K562 (cell line): ENCODE results near the gene MXI1. TPM values are rescaled to one million over a fixed set of nuclear protein-coding genes. Genes with fewer than 3 reads are reported as not detected.

Source experiments
- ATAC-seq: fragments of 200-7000 bp; cut with Tn5 transposase; 3 replicates; pipeline ENCODE4 v1.9.1; 2020; ENCODE audit warnings: moderate library complexity
- BruUV-seq: library from RNA; stranded (reverse); fragments of 400-500 nt; replicated peaks from 2 replicates; lab custom pipeline; 2021; lab: Mats Ljungman, UMichigan
- CTCF ChIA-PET: fragments of 300-600 bp; formaldehyde crosslinking; extraction: SDS; loops from one replicate; lab custom pipeline; 2021; ENCODE audit warnings: low intra/inter-chr PET ratio; lab: Yijun Ruan, JAX
- POLR2A ChIA-PET: fragments of 300-600, 350-650 bp; sonication (Branson Sonifier 250); formaldehyde crosslinking; extraction: SDS; loops from one replicate; lab custom pipeline; 2021; ENCODE audit warnings: antibody characterized with exemption, inconsistent platforms; lab: Yijun Ruan, JAX
- DNase-seq, 4 experiments: peaks; one replicate each; pipeline versions ENCODE4 v3.0.0 to v3.0.0-alpha.2; 2011 to 2018; ENCODE audit warnings: low spot score in 3 of 4, mixed read lengths in 3 of 4; ENCODE audit errors: extremely low read depth in 1 of 4
- FAIRE-seq: peaks from 2 replicates; lab custom pipeline; 2011; peaks lifted over from hg19 to GRCh38; lab: Jason Lieb, UNC
- H2AFZ ChIP-seq: 2 replicates; pipeline ENCODE4 v1.6.0; 2011; ENCODE audit warnings: low read depth, low read length, control low read depth, inconsistent platforms
- H3K27ac ChIP-seq: fragments of 200-600 bp; 3 replicates; pipeline ENCODE4 v1.8.0; 2011; ENCODE audit warnings: low read depth, mild to moderate bottlenecking, control low read depth, inconsistent platforms, low read length, moderate library complexity, mixed read lengths; ENCODE audit errors: extremely low read depth
- H3K27me3 ChIP-seq, 2 experiments: fragments of 300-600 bp in 1 of 2; 2 replicates in 1 of 2; 3 replicates in 1 of 2; pipeline versions ENCODE4 v1.6.0 to v1.8.0; 2011; ENCODE audit warnings: inconsistent platforms in 2 of 2, low read length in 2 of 2, mild to moderate bottlenecking in 1 of 2, mixed read lengths in 1 of 2, moderate library complexity in 1 of 2; ENCODE audit not compliant: control insufficient read depth in 2 of 2, insufficient read depth in 2 of 2
- H3K36me3 ChIP-seq: fragments of 300-600 bp; 3 replicates; pipeline ENCODE4 v1.8.0; 2011; ENCODE audit warnings: mild to moderate bottlenecking, low read length, inconsistent platforms; ENCODE audit not compliant: control insufficient read depth, insufficient read depth
- H3K4me1 ChIP-seq, 2 experiments: fragments of 200-600 bp in 1 of 2; replicated peaks in 1 of 2; 2 replicates in 1 of 2; 3 replicates in 1 of 2; pipeline versions ENCODE4 v1.5.1 to v1.8.0; 2011; ENCODE audit warnings: inconsistent platforms in 2 of 2, low read length in 2 of 2, mild to moderate bottlenecking in 1 of 2, mixed read lengths in 1 of 2, moderate library complexity in 1 of 2; ENCODE audit not compliant: control insufficient read depth in 2 of 2, insufficient read depth in 2 of 2
- H3K4me2 ChIP-seq: 2 replicates; pipeline ENCODE4 v1.6.1; 2011; ENCODE audit warnings: low read length, control low read depth, inconsistent platforms, mixed read lengths; ENCODE audit not compliant: insufficient read depth
- H3K4me3 ChIP-seq: fragments of 200-600 bp; sonication (generic), shearing (Covaris generic); 2 replicates; pipeline ENCODE4 v1.5.1; 2016; ENCODE audit warnings: control low read depth, inconsistent platforms
- H3K79me2 ChIP-seq: fragments of 200-600 bp; 3 replicates; pipeline ENCODE4 v1.8.0; 2011; ENCODE audit warnings: low read length, inconsistent platforms; ENCODE audit not compliant: control insufficient read depth, insufficient read depth
- H3K9ac ChIP-seq, 2 experiments: 2 replicates each; pipeline versions ENCODE4 v1.6.0 to v1.6.1; 2011; ENCODE audit warnings: low read depth in 2 of 2, low read length in 2 of 2, control low read depth in 1 of 2, inconsistent platforms in 1 of 2, mild to moderate bottlenecking in 1 of 2, mixed read lengths in 1 of 2; ENCODE audit not compliant: insufficient read depth in 1 of 2
- H3K9me1 ChIP-seq: one replicate; pipeline ENCODE4 v1.6.0; 2011; ENCODE audit warnings: inconsistent platforms, mild to moderate bottlenecking, low read length, moderate library complexity; ENCODE audit not compliant: control insufficient read depth, insufficient read depth
- H3K9me3 ChIP-seq: replicated peaks from 2 replicates; pipeline ENCODE4 v1.5.1; 2011; ENCODE audit warnings: low read depth, low read length, inconsistent platforms; ENCODE audit not compliant: control insufficient read depth, insufficient read depth
- H4K20me1 ChIP-seq: replicated peaks from 2 replicates; pipeline ENCODE4 v1.6.1; 2011; ENCODE audit warnings: low read length, inconsistent platforms, mixed read lengths; ENCODE audit not compliant: control insufficient read depth, insufficient read depth
- CBX1 ChIP-seq: sonication (generic); IDR thresholded peaks from 2 replicates; pipeline ENCODE4 v1.6.1; 2016; ENCODE audit warnings: antibody characterized with exemption, low read depth, mild to moderate bottlenecking
- E4F1 ChIP-seq: fragments of 250-450 bp; sonication (Bioruptor Pico); IDR thresholded peaks from 2 replicates; pipeline ENCODE4 v1.5.0; 2021; ENCODE audit warnings: mild to moderate bottlenecking, borderline replicate concordance
- FOS ChIP-seq: IDR thresholded peaks from 3 replicates; pipeline ENCODE4 v1.6.1; 2011; ENCODE audit not compliant: insufficient read length; ENCODE audit errors: extremely low read depth
- FOXO4 ChIP-seq: fragments of 450-650 bp; formaldehyde crosslinking; IDR thresholded peaks from 2 replicates; pipeline ENCODE4 v1.4.0; 2020; ENCODE audit warnings: mild to moderate bottlenecking, moderate library complexity
- HDAC1 ChIP-seq, 2 experiments: fragments of 450-650 bp; IDR thresholded peaks; 2 replicates each; pipeline ENCODE4 v1.6.1; 2016 to 2017; ENCODE audit warnings: inconsistent platforms in 1 of 2, mild to moderate bottlenecking in 1 of 2, moderate library complexity in 1 of 2
- PREB ChIP-seq: sonication (generic); formaldehyde crosslinking; IDR thresholded peaks from 2 replicates; pipeline ENCODE4 v1.8.1; 2023; ENCODE audit warnings: mild to moderate bottlenecking, missing genetic modification reagents
- PTBP1 ChIP-seq: fragments of 200-400 bp; formaldehyde crosslinking; IDR thresholded peaks from 2 replicates; pipeline ENCODE4 v1.6.1; 2017; ENCODE audit warnings: low read depth, low read length
- RBM14 ChIP-seq: fragments of 200-400 bp; formaldehyde crosslinking; IDR thresholded peaks from 2 replicates; pipeline ENCODE4 v1.6.1; 2018; ENCODE audit warnings: low read depth, mild to moderate bottlenecking, low read length, moderate library complexity, borderline replicate concordance; ENCODE audit not compliant: insufficient read depth
- SPI1 ChIP-seq: IDR thresholded peaks from 2 replicates; pipeline ENCODE4 v1.6.1; 2011; ENCODE audit warnings: low read depth, low read length, control low read depth, borderline replicate concordance
- SRF ChIP-seq, 2 experiments: fragments of 250-450, 450-650 bp in 1 of 2; sonication (Bioruptor Pico) in 1 of 2; sonication (generic) in 1 of 2; formaldehyde crosslinking; IDR thresholded peaks; 2 replicates each; pipeline versions ENCODE4 v1.5.0 to v1.5.1; 2020 to 2022; ENCODE audit warnings: mild to moderate bottlenecking in 1 of 2, missing genetic modification reagents in 1 of 2
- TBP ChIP-seq: optimal IDR thresholded peaks from 2 replicates; pipeline ENCODE3; 2011; ENCODE audit warnings: low read depth, low read length, improper control_type of control experiment
- TCF3 ChIP-seq: sonication (generic); formaldehyde crosslinking; IDR thresholded peaks from 2 replicates; pipeline ENCODE4 v1.4.0; 2020; ENCODE audit warnings: mild to moderate bottlenecking, missing genetic modification reagents
- ZBTB8A ChIP-seq: fragments of 450-650 bp; IDR thresholded peaks from 2 replicates; pipeline ENCODE4 v1.6.1; 2018; ENCODE audit warnings: mild to moderate bottlenecking, moderate library complexity; ENCODE audit not compliant: partially characterized antibody
- ZFX ChIP-seq: sonication (generic); formaldehyde crosslinking; IDR thresholded peaks from 2 replicates; pipeline ENCODE4 v1.8.0; 2022; ENCODE audit warnings: mild to moderate bottlenecking, missing genetic modification reagents, moderate library complexity
- ZNF184 ChIP-seq: sonication (generic); formaldehyde crosslinking; IDR thresholded peaks from 2 replicates; pipeline ENCODE4 v1.5.0; 2020; ENCODE audit warnings: missing genetic modification reagents
- ZNF589 ChIP-seq: fragments of 200-800 bp; sonication (Bioruptor generic); IDR thresholded peaks from 2 replicates; pipeline ENCODE4 v1.6.1; 2016; ENCODE audit warnings: low read depth, missing genetic modification characterization, missing compliant biosample characterization
- WGBS: fragments of 100-300 bp; shearing (Covaris generic); methylation state at CpG from one replicate; pipeline ENCODE4 v1.1.6; 2016; ENCODE audit warnings: low coverage, mixed read lengths; ENCODE audit not compliant: insufficient coverage; ENCODE audit errors: missing lambda C conversion rate; 5-methylcytosine and 5-hydroxymethylcytosine counted together
- in situ Hi-C: fragments of 300-500 bp; cut with MboI; formaldehyde crosslinking; loops from 4 replicates; pipeline ENCODE4 v1.15.0; 2018; ENCODE audit warnings: inconsistent platforms, mixed read lengths
- intact Hi-C: fragments of 100-400 bp; cut with micrococcal nuclease; formaldehyde crosslinking; loops from 2 replicates; pipeline ENCODE4 v1.14.2; 2022
- polyA plus RNA-seq, 8 experiments: library from polyadenylated mRNA; depleted of rRNA in 4 of 8; stranded (reverse) in 5 of 8; unstranded in 3 of 8; fragments of >200 nt; fragmentation: Nextera tagmentation in 2 of 8; fragmentation: Illumina TruSeq in 1 of 8; extraction: Ambion mirVana in 2 of 8; extraction: Trizol in 1 of 8; gene quantifications; 2 replicates each; pipeline versions ENCODE4 v1.2.1 to v1.2.3, GENCODE V29; 2011 to 2014; ENCODE audit warnings: inconsistent platforms in 1 of 8, missing spikeins in 1 of 8
- total RNA-seq, 7 experiments: library from RNA; depleted of rRNA in 6 of 7; stranded (reverse); fragments of >200 nt in 6 of 7; fragmentation: Illumina TruSeq in 2 of 7; extraction: Trizol in 2 of 7; gene quantifications; 2 replicates each; pipeline versions ENCODE4 v1.2.1 to v1.2.3, GENCODE V29; 2011 to 2021; ENCODE audit warnings: low replicate concordance in 1 of 7

The MXI1 gene
- total and polyA plus RNA-seq, 9 of the 15 experiments (the other 6 are each of a cell fraction or from before 2014, with no cell fraction given): 9.1 to 23.7 (median 14.8) TPM

- intact Hi-C loops (loop anchor here (1.0 to 5.0 kb wide), 5 partner anchors 36 to 394 kb away; no protein-coding TSS in a partner anchor), in situ Hi-C loops (no loop called here)
- Histone ChIP-seq H3K27ac (no peak overlapping the region), H3K9ac (no peak overlapping the region), H3K4me1 (peaks cover 0 to 13% of the 10 kb centered on the region in 2 experiments; a peak in 3 of 5 replicates), H3K4me3 (no peak overlapping the region), H2AFZ (no peak overlapping the region), H4K20me1 (0 out of 2 replicates have a peak, but pooled peaks cover 3% of the 10 kb centered on the region), H3K9me3 (no peaks in the 10 kb centered on the region), H3K27me3 (no peaks in the 10 kb centered on the region), H3K4me2 (no peak overlapping the region), H3K9me1 (no peaks in the 10 kb centered on the region), H3K36me3 (peaks cover 15% of the 10 kb centered on the region; the same call in 2 of the 3 replicates), H3K79me2 (no peaks in the 10 kb centered on the region; the same call in 2 of the 3 replicates)
- ChIA-PET CTCF (interaction anchor here (1.2 to 1.9 kb wide), 2 partner anchors 73 to 141 kb away, joined by 3 to 40 read pairs; no protein-coding TSS in a partner anchor), POLR2A (no interaction called here)
- ATAC-seq (no peak), DNase-seq (no peak), FAIRE-seq (no peak)
- 63% methylated on average over 6 of the region's 7 CpGs for WGBS
- no TSS peak for BruUV-seq
- TF ChIP-seq CBX1 (no peak), E4F1 (no peak), SPI1 (no peak), PTBP1 (no peak), ZNF184 (CRISPR knock-in tag) (no peak), ZNF589 (no peak), ZBTB8A (no peak), PREB (CRISPR knock-in tag) (no peak), ZFX (no peak), HDAC1 (IDR thresholded peaks at IDR 0.05) (no peak), RBM14 (no peak), SRF (CRISPR knock-in tag; IDR thresholded peaks at IDR 0.05) (no peak), TBP (no peak), TCF3 (no peak), FOXO4 (no peak), FOS (no peak)
These were observed 71.4 kb downstream of the MXI1 start for GRCh38 chr10:110278562-110279406.
